HEK293 (cell line): ENCODE results near the gene FAM13B.
"Not testable (repeated sequence)": the region's sequence is repeated elsewhere in the genome, so short reads cannot be mapped to it uniquely, and the experiment has no call there.

Source experiments
- CTCF ChIA-PET: fragments of 350-600 bp; formaldehyde crosslinking; extraction: SDS; loops from one replicate; lab custom pipeline; 2021; ENCODE audit warnings: antibody characterized with exemption; lab: Yijun Ruan, JAX
- POLR2A ChIA-PET: fragments of 300-600 bp; formaldehyde crosslinking; extraction: SDS; loops from one replicate; lab custom pipeline; 2020; ENCODE audit warnings: antibody characterized with exemption, inconsistent platforms; lab: Yijun Ruan, JAX
- H3K27ac ChIP-seq: fragments of 200-500 bp; sonication (Bioruptor generic); 2 replicates; pipeline ENCODE4 v1.5.1; 2014; ENCODE audit warnings: low read depth, low read length, control low read depth, inconsistent platforms; ENCODE audit errors: extremely low read depth
- H3K36me3 ChIP-seq, 2 experiments: fragments of 200-500 bp in 1 of 2; sonication (Bioruptor generic) in 1 of 2; 1 replicate in 1 of 2; 2 replicates in 1 of 2; pipeline ENCODE4 v1.5.1; 2014 to 2017; ENCODE audit warnings: inconsistent platforms in 2 of 2, low read length in 2 of 2; ENCODE audit not compliant: control insufficient read depth in 2 of 2, insufficient read depth in 1 of 2
- H3K4me1 ChIP-seq: fragments of 200-500 bp; sonication (Bioruptor generic); 2 replicates; pipeline ENCODE4 v1.5.1; 2014; ENCODE audit warnings: mild to moderate bottlenecking, low read length, inconsistent platforms; ENCODE audit not compliant: control insufficient read depth, insufficient read depth
- H3K4me3 ChIP-seq: 2 replicates; pipeline ENCODE4 v1.5.1; 2011; ENCODE audit warnings: low read depth, mild to moderate bottlenecking, control low read depth, low read length, moderate library complexity
- H3K9me3 ChIP-seq: fragments of 200-500 bp; sonication (Bioruptor generic); 2 replicates; pipeline ENCODE4 v1.5.1; 2014; ENCODE audit warnings: low read depth, low read length, inconsistent platforms; ENCODE audit not compliant: control insufficient read depth, insufficient read depth
- KLF7 ChIP-seq: fragments of 450-650 bp; formaldehyde crosslinking; IDR thresholded peaks from 2 replicates; pipeline ENCODE4 v1.5.1; 2016; ENCODE audit warnings: missing biosample characterization, missing genetic modification characterization, borderline replicate concordance
- OVOL3 ChIP-seq: fragments of 450-650 bp; formaldehyde crosslinking; IDR thresholded peaks from 2 replicates; pipeline ENCODE4 v1.5.1; 2016; ENCODE audit warnings: missing biosample characterization, missing genetic modification characterization
- RBAK ChIP-seq: fragments of 450-650 bp; formaldehyde crosslinking; IDR thresholded peaks from 2 replicates; pipeline ENCODE4 v1.5.1; 2016; ENCODE audit warnings: missing biosample characterization, missing genetic modification characterization
- ZBTB11 ChIP-seq: fragments of 450-650 bp; formaldehyde crosslinking; conservative IDR thresholded peaks from 2 replicates; pipeline ENCODE4 v1.5.1; 2016; ENCODE audit warnings: low read depth, missing biosample characterization, missing genetic modification characterization
- ZNF138 ChIP-seq: fragments of 450-650 bp; formaldehyde crosslinking; IDR thresholded peaks from 2 replicates; pipeline ENCODE4 v1.5.1; 2016; ENCODE audit warnings: missing biosample characterization, missing genetic modification characterization, borderline replicate concordance
- ZNF202 ChIP-seq: fragments of 450-650 bp; formaldehyde crosslinking; IDR thresholded peaks from 2 replicates; pipeline ENCODE4 v1.5.1; 2016; ENCODE audit warnings: missing biosample characterization, missing genetic modification characterization, borderline replicate concordance
- ZNF354C ChIP-seq: fragments of 450-650 bp; formaldehyde crosslinking; IDR thresholded peaks from 2 replicates; pipeline ENCODE4 v1.5.1; 2016; ENCODE audit warnings: missing biosample characterization, missing genetic modification characterization, low read depth, borderline replicate concordance
- ZNF426 ChIP-seq: fragments of 450-650 bp; formaldehyde crosslinking; IDR thresholded peaks from 2 replicates; pipeline ENCODE4 v1.5.1; 2017; ENCODE audit warnings: missing biosample characterization, missing genetic modification characterization, mild to moderate bottlenecking, inconsistent platforms, moderate library complexity
- ZNF501 ChIP-seq: fragments of 450-650 bp; formaldehyde crosslinking; IDR thresholded peaks from 2 replicates; pipeline ENCODE4 v1.5.1; 2016; ENCODE audit warnings: missing biosample characterization, missing genetic modification characterization
- ZNF518A ChIP-seq: fragments of 450-650 bp; formaldehyde crosslinking; conservative IDR thresholded peaks from 2 replicates; pipeline ENCODE4 v1.5.1; 2016; ENCODE audit warnings: low read depth, missing biosample characterization, missing genetic modification characterization
- ZNF529 ChIP-seq: fragments of 450-650 bp; formaldehyde crosslinking; IDR thresholded peaks from 2 replicates; pipeline ENCODE4 v1.5.1; 2017; ENCODE audit warnings: missing genetic modification characterization, missing biosample characterization; ENCODE audit not compliant: insufficient replicate concordance
- ZNF530 ChIP-seq: fragments of 450-650 bp; formaldehyde crosslinking; IDR thresholded peaks from 2 replicates; pipeline ENCODE4 v1.5.1; 2016; ENCODE audit warnings: low read depth, missing biosample characterization, missing genetic modification characterization
- ZNF555 ChIP-seq: fragments of 450-650 bp; formaldehyde crosslinking; conservative IDR thresholded peaks from 2 replicates; pipeline ENCODE4 v1.5.1; 2017; ENCODE audit warnings: missing biosample characterization, mild to moderate bottlenecking, missing genetic modification characterization, inconsistent platforms
- ZNF558 ChIP-seq: fragments of 450-650 bp; formaldehyde crosslinking; IDR thresholded peaks from 2 replicates; pipeline ENCODE4 v1.5.1; 2016; ENCODE audit warnings: missing biosample characterization, missing genetic modification characterization
- ZNF560 ChIP-seq: fragments of 450-650 bp; formaldehyde crosslinking; IDR thresholded peaks from 2 replicates; pipeline ENCODE4 v1.5.1; 2017; ENCODE audit warnings: missing biosample characterization, missing genetic modification characterization, borderline replicate concordance
- ZNF629 ChIP-seq: fragments of 450-650 bp; formaldehyde crosslinking; IDR thresholded peaks from 2 replicates; pipeline ENCODE4 v1.5.1; 2017; ENCODE audit warnings: missing biosample characterization, missing genetic modification characterization
- ZNF654 ChIP-seq: fragments of 450-650 bp; formaldehyde crosslinking; IDR thresholded peaks from 2 replicates; pipeline ENCODE4 v1.5.1; 2016; ENCODE audit warnings: low read depth, missing biosample characterization, missing genetic modification characterization
- ZNF664 ChIP-seq: fragments of 450-650 bp; formaldehyde crosslinking; IDR thresholded peaks from 2 replicates; pipeline ENCODE4 v1.5.1; 2016; ENCODE audit warnings: missing biosample characterization, missing genetic modification characterization
- ZNF785 ChIP-seq: fragments of 450-650 bp; formaldehyde crosslinking; IDR thresholded peaks from 2 replicates; pipeline ENCODE4 v1.5.1; 2016; ENCODE audit warnings: missing biosample characterization, missing genetic modification characterization
- ZXDB ChIP-seq: fragments of 450-650 bp; formaldehyde crosslinking; IDR thresholded peaks from 2 replicates; pipeline ENCODE4 v1.5.1; 2016; ENCODE audit warnings: missing biosample characterization, missing genetic modification characterization
- TF ChIP-seq, protein P1 (sequence below): fragments of 450-650 bp; formaldehyde crosslinking; IDR thresholded peaks from 2 replicates; pipeline ENCODE4 v1.5.1; 2017; ENCODE audit warnings: missing biosample characterization, missing genetic modification characterization

Gene FAM13B

GRCh38 chr5:138028971-138029365, 3.9 kb downstream of the FAM13B start (continued):
- no peak for TF ChIP-seq ZNF785

DNA sequence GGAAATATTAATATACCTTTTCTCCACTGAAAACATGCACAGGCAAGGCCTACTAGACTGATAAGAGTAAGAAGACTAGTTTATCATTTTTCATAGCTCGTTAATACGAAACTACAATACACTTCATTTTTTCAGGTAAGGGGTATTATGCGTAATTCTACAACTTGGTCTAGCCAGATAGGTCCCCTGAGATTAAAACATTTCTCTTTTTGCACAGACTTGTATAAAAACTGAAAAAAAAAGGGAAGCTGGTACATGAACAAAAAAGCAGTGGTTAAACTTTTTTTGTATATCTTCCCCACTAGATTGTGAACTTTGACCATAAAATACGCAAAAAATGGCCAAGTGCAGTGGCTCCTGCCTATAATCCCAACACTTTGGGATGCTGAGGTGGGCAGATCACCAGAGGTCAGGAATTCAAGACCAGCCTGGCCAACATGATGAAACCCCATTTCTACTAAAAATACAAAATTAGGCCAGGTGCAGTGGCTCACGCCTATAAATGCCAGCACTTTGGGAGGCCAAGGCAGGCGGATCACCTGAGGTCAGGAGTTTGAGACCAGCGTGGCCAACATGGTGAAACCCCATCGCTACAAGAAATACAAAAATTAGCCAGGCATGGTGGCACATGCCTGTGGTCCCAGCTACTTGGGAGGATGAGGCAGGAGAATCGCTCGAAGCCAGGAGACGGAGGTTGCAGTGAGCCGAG, 4.5 kb downstream of the FAM13B start:
- peaks cover 18% of the 10 kb centered on the region for H3K4me1 ChIP-seq
- H3K9me3 ChIP-seq, POLR2A ChIA-PET, H3K27ac ChIP-seq, H3K4me3 ChIP-seq, H3K36me3 ChIP-seq: not testable (repeated sequence)
- CTCF ChIA-PET, result interaction anchor here (0.6 to 2.2 kb wide), 8 partner anchors 7 to 324 kb away, joined by 3 to 10 read pairs (median 4); partner anchors contain the start of gene KDM3B

- H3K27ac ChIP-seq, H3K36me3 ChIP-seq, POLR2A ChIA-PET, H3K4me3 ChIP-seq, H3K9me3 ChIP-seq: not testable (repeated sequence)
- CTCF ChIA-PET, result interaction anchor here (0.6 to 2.2 kb wide), 2 partner anchors 9 to 248 kb away, joined by 4 to 10 read pairs; no protein-coding TSS in a partner anchor
- H3K4me1 ChIP-seq, result peaks cover 18% of the 10 kb centered on the region
- TF ChIP-seq, protein P1, sequence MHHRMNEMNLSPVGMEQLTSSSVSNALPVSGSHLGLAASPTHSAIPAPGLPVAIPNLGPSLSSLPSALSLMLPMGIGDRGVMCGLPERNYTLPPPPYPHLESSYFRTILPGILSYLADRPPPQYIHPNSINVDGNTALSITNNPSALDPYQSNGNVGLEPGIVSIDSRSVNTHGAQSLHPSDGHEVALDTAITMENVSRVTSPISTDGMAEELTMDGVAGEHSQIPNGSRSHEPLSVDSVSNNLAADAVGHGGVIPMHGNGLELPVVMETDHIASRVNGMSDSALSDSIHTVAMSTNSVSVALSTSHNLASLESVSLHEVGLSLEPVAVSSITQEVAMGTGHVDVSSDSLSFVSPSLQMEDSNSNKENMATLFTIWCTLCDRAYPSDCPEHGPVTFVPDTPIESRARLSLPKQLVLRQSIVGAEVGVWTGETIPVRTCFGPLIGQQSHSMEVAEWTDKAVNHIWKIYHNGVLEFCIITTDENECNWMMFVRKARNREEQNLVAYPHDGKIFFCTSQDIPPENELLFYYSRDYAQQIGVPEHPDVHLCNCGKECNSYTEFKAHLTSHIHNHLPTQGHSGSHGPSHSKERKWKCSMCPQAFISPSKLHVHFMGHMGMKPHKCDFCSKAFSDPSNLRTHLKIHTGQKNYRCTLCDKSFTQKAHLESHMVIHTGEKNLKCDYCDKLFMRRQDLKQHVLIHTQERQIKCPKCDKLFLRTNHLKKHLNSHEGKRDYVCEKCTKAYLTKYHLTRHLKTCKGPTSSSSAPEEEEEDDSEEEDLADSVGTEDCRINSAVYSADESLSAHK (tag by site-specific recombination), result peak; percentile 16; the same call in 1 of the 2 replicates
- TF ChIP-seq OVOL3 (tag by site-specific recombination) (peak; percentile 77; the same call in 1 of the 2 replicates), ZNF138 (tag by site-specific recombination) (0 out of 2 replicates have a peak, but pooled peaks have one; percentile 44), ZNF558 (peak; percentile 82), ZNF529 (tag by site-specific recombination) (peak; percentile 74), ZNF202 (peak; percentile 34; the same call in 1 of the 2 replicates), KLF7 (peak; percentile 48; the same call in 1 of the 2 replicates), RBAK (tag by site-specific recombination) (0 out of 2 replicates have a peak, but pooled peaks have one; percentile 61), ZNF530 (tag by site-specific recombination) (peak; percentile 84; the same call in 1 of the 2 replicates), ZNF354C (peak; percentile 59; the same call in 1 of the 2 replicates), ZNF426 (peak; percentile 98), ZNF560 (tag by site-specific recombination) (peak; percentile 88), ZNF654 (tag by site-specific recombination) (peak; percentile 53), ZNF555 (tag by site-specific recombination) (peak; percentile 96), ZNF629 (tag by site-specific recombination) (peak; percentile 61), ZNF518A (tag by site-specific recombination) (peak; percentile 95), ZBTB11 (tag by site-specific recombination) (peak; percentile 85), ZXDB (tag by site-specific recombination) (peak; percentile 76), ZNF501 (tag by site-specific recombination) (peak; percentile 74; the same call in 1 of the 2 replicates), ZNF664 (tag by site-specific recombination) (peak; percentile 87)
Observed at GRCh38 chr5:138026793-138027192, 6.1 kb downstream of the FAM13B start.
